ENCODE results near the gene MRPS31.

GRCh38 chr13:40793339-40793738 lies 22.3 kb upstream of the MRPS31 start:
- TF ChIP-seq POLR2AphosphoS5 (IDR thresholded peaks at IDR 0.05; ENCODE audit: low read depth, low read length) (no peak), POLR2A (IDR thresholded peaks at IDR 0.05; ENCODE audit: low read depth, low read length) (no peak)

Measured in GM12891 (cell line).